GM19324 (cell line): ENCODE data around the gene TNS2.
A peak's percentile ranks its signal among the peaks of the same experiment; 100 is the strongest.
"Not testable (repeated sequence)": the region's sequence is repeated elsewhere in the genome, so short reads cannot be mapped to it uniquely, and the experiment has no call there.

Source experiments
- ATAC-seq: cut with Tn5 transposase; IDR thresholded peaks from one replicate; pipeline ENCODE4 v1.9.1; 2021; ENCODE audit warnings: mild to moderate bottlenecking, moderate library complexity; ENCODE audit not compliant: unreplicated experiment, low FRiP score

TNS2 gene, protein sequence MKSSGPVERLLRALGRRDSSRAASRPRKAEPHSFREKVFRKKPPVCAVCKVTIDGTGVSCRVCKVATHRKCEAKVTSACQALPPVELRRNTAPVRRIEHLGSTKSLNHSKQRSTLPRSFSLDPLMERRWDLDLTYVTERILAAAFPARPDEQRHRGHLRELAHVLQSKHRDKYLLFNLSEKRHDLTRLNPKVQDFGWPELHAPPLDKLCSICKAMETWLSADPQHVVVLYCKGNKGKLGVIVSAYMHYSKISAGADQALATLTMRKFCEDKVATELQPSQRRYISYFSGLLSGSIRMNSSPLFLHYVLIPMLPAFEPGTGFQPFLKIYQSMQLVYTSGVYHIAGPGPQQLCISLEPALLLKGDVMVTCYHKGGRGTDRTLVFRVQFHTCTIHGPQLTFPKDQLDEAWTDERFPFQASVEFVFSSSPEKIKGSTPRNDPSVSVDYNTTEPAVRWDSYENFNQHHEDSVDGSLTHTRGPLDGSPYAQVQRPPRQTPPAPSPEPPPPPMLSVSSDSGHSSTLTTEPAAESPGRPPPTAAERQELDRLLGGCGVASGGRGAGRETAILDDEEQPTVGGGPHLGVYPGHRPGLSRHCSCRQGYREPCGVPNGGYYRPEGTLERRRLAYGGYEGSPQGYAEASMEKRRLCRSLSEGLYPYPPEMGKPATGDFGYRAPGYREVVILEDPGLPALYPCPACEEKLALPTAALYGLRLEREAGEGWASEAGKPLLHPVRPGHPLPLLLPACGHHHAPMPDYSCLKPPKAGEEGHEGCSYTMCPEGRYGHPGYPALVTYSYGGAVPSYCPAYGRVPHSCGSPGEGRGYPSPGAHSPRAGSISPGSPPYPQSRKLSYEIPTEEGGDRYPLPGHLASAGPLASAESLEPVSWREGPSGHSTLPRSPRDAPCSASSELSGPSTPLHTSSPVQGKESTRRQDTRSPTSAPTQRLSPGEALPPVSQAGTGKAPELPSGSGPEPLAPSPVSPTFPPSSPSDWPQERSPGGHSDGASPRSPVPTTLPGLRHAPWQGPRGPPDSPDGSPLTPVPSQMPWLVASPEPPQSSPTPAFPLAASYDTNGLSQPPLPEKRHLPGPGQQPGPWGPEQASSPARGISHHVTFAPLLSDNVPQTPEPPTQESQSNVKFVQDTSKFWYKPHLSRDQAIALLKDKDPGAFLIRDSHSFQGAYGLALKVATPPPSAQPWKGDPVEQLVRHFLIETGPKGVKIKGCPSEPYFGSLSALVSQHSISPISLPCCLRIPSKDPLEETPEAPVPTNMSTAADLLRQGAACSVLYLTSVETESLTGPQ (N-terminal part only)

DNA sequence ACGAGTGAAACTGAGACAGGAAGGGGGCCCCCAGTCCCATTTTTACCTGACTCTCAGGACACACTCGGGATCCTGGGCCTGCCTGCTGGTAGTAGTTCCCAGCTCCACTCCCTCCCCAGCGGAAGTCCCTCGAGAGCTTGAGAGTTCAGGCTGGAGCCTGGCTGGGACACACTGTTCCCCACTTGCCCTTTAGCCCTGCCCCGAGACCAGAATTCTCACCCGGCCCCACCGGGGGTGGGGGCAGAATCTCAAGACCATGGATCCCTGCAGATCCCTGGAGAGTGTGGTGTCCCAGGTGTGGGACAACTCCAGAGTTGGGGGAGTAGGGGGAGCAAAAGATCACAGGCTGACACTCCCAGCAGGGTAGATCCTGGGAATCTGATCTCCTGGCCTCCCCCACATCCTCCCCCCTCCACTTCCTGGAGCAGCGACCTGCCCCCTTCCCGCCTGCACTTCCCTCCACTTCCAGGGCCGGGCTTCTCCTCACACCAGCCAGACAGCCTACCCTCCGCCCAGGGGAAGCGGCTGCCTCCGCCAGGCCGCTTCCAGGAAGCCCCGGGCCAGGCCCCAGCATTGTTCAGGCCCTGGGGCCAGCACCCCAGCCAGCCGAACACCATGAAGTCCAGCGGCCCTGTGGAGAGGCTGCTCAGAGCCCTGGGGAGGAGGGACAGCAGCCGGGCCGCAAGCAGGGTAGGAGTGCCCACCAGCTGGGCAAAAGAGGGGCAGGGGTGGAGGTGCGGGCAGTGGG, at the start of gene TNS2:
Gene TNS2, plus strand, starts transcription at position 495 of the 748 bp plus-strand sequence. Its CDS starts 121 bp downstream, at position 616.
- ATAC-seq: no peak

DNA sequence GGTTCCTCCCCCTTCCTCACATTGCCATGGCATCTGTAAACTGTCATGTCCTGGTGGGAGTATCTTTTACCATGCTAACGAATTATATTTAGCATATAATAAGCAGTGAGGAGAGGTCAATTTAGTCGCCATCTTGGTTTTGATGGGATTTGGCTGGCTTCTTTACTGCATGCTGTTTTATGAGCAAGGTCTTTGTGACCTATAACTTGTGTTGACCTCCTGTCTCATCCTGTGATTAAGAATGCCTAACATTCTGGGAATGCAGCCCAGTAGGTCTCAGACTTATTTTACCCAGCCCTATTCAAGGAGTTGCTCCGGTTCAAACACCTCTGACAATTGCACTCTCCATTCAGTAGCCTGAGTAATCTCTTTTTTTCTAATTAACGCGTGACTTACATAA, 45.7 kb upstream of the TNS2 start:
- ATAC-seq: no peak

DNA sequence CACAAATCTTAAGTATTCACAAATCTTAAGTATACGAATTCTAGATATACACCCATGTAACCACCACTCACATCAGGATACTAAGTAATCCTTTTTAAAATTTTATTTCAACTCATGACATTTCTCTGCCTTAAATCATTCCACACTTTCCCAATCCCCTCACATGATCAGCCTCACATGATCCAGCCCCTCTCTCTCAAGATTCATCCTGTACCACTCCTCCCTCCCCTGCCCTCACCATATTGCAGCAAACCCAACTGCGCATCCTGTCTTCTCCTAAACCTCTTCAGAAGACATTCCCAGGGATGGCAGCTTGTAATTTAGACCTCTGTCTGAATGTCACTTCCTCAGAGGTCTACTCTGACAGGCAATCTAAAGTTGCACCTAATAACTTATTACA, 45.3 kb upstream of the TNS2 start:
- ATAC-seq: no peak

DNA sequence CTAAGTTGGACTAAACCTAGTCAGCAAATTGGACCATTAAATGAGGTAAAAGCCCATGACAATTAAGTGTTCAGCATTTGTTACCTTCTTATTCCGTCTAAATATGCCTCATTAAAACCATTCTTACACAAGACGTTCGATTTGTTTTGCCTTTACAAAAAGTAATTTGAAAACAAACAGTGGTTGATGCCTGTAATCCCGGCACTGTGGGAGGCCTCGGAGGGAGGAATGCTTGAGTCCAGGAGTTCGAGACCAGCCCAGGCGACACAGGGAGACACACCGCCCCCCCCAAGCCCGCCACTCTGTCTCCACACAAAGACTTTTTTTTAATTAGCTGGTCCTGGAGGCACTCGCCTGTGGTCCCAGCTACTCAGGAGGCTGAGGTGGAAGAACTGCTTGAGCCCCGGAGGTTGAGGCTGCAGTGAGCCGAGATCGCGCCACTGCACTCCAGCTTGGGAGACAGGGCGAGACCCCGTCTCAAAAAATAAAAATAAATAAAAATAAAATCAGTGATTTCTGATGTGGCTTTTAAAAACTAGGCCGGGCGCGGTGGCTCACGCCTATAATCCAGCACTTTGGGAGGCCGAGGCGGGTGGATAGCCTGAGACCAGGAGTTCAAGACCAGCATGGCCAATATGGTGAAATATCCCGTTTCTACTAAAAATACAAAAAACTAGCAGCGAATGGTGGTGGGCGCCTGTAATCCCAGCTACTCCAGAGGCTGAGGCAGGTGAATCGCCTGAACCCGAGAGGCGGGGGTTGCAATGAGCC, 44.5 kb upstream of the TNS2 start:
- ATAC-seq: no peak

DNA sequence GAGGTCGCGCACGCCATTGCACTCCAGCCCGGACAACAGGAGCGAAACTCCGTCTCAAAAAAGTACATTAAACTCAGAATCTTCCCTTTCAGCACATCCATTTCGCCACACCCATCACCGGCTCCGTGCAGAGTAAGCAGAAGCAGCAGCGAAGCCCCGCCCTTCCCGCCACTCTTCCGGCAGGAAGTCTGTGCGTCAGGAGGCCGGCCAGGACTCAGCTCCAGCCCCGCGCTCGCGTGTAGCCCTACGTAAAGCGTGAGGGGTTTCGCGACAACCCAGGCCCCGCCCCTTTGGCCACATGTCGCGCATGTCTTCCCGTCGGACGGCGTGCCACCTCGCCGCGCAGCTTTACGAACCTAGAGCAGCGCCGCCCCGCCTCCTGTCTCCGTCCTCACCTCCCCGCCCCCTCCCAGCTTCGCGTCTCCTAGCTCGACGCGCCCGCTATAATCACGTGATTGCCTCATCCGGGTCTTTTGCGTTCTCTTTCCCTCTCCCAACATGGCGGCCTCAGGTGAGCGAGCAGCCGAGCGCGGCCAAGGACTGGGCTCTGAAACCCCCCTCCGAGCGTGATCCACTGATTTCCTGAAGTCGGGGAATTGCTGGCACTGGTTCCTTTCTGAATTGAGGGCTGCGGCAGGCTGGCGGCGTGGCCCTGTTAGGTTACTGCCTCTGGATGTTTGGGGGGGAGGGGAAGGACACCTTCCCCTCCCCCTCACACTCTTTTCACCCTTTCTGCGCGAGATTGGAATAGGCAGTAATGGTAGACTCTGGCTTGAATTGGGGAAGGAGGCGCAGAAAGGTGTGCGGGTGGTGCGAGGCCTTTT, 43.7 kb upstream of the TNS2 start, which contains the start of gene EIF4B:
Gene EIF4B, plus strand, starts transcription at position 471 of the 824 bp plus-strand sequence. Its CDS starts 28 bp downstream, at position 499.
- ATAC-seq: peak; percentile 91

DNA sequence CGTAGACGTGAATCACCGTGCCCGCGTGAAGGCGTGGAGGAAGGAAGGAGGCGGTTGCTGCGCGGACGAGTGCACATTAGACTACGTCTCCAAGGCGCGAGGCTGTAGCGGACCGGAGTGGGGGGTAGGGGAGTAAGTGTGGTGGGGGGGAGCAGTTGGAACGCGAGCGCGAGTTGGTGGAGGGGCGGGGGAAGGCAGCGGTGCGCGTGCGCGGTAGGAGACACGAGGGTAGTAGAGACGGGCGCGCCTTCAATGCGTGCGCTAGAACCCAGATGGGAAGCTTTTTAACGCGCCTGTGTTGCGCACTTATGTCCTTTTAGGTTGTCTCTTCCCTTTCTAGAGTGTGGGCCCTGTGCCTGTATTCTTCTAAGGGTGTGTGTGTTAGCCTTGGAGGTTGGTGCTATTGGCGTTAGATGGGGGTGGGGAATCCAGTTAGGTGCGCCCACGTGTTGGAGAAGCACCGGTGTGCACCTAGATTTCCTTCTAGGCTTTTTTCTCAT, 43.0 kb upstream of the TNS2 start:
- no peak for ATAC-seq

DNA sequence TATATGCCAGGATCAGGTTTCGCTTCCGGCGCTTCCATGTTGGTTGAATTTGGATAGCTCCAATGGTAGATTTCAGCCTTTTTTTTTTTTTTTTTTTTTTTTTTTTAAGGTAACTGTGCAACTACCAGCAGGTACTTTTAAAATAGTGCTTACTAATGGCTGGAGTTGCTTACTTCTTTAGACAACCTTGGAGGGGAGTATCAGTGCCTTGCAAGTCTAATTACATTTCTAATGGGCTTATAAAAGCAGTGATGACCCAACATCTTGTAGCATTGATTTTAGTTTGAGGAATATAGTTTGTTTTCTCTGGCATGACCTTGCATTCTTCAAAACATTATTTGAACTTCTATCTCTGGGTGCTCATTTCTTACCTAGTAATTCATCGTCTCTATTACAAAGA, 42.5 kb upstream of the TNS2 start:
- no peak for ATAC-seq

DNA sequence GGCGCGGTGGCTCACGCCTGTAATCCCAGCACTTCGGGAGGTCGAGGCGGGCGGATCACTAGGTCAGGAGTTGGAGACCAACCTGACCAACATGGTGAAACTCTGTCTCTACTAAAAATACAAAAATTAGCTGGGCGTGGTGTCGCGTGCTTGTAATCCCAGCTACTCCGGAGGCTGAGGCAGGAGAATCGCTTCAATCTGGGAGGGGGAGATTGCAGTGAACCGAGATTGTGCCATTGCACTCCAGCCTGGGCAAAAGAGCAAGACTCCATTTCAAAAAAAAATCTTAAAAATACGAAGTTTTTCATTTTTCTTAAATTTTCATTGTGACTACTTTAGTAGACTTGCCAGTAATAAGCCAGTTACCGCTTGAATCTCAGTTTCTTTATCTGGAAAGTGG, 41.1 kb upstream of the TNS2 start:
- not testable (repeated sequence) for ATAC-seq

DNA sequence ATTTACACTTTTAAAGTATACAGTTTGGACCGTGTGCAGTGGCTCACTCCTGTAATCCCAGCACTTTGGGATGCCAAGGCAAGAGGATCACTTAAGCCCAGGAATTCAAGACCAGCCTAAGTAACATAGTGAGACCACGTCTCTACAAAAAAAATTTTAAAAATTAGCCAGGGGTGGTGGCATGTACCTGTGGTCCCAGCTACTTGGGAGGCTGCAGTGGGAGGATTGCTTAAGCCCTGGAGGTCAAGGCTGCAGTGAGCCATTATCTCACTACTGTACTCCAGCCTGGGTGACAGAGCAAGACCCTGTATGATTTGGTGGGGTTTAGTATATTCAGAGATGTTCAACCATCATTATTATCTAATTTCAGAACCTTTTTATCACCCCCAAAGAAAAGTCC, 38.9 kb upstream of the TNS2 start:
- no peak for ATAC-seq

DNA sequence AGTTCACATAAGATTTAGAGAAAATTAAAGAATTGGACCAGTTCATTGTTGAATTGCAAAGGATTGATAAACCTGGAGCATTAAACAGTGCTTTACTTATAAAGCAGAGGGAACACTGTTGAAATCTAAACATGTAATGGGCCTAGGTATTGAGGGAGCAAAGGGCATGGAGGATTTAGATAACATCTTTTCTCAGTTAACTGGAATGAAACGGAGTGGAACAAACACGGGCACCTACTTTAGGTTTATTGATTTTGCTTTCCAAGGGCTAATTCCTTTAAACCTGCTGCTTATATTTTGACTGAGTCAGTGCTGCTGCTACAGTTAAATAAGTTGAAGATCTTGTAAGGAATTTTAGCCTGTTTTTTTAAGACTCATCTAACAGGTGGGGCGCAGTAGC, 38.0 kb upstream of the TNS2 start:
- no peak for ATAC-seq

DNA sequence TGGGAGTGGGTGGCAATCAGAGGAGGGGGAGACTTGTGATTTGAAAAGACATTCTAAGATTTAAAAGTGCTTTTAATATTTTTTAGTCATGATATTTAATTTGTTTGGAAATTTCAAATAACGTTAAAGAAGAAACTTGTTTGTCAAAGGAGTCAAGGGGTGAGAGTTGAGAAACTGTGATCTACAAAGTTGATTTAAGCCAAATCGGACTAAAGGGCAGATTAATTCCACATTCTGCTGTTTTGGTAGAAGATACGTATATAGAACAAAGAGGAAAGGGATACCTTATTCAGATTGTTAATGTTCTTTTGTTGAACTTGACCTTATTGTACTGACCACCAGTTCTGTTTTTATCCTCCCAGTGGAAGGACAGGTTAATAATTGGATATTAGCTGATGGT, 36.9 kb upstream of the TNS2 start:
- no peak for ATAC-seq

DNA sequence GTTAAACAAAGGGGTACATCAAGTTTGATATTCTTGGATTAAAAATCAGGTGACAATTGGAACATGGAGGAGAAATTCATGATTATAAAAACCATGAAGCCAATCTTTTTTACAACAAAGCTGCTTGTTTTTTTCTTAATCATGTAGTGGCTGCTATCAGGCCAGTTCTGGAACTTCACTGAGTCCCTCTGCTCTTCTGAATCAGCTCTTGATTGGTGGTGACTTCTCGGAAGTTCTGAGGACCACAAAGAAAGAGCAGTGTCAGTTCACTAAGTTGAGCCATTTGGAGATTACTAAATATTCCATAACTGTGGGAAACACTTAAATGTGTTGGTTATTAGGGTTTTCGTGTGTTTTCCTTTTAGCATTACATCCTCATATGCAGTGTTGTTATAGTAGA, 35.2 kb upstream of the TNS2 start:
- no peak for ATAC-seq

DNA sequence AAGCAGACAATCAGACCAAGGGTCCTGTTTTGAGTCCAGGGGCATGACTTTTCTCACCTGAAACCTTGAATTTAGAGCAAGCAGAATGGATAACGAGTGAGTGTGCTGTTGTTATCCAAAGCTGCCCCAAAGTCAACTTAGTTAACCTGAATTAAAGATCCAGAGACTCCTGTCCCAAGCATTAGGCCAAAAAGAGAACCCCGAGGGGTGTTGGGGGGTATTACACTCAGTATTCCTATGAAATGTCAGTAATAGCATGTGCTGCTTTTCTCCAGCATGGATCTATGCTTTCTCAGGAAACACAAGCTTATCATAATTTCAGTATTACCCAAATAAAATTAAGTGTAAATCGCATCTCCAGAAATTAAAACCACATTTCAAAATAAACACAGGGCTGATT, 24.6 kb upstream of the TNS2 start:
- no peak for ATAC-seq

DNA sequence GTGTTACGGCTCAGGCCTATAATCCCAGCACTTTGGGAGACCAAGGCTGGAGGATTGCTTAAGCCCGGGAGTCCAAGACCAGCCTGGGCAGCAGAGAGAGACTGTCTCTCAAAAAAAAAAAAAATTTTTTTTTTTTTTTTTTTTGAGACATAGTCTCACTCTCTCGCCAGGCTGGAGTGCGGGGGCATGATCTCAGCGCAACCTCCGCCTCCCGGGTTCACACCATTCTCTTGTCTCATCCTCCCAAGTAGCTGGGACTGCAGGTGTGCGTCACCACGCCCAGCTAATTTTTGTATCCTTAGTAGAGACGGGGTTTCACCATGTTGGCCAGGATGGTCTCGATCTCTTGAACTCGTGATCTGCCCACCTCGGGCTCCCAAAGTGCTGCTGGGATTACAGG, 22.9 kb upstream of the TNS2 start:
- ATAC-seq: not testable (repeated sequence)

DNA sequence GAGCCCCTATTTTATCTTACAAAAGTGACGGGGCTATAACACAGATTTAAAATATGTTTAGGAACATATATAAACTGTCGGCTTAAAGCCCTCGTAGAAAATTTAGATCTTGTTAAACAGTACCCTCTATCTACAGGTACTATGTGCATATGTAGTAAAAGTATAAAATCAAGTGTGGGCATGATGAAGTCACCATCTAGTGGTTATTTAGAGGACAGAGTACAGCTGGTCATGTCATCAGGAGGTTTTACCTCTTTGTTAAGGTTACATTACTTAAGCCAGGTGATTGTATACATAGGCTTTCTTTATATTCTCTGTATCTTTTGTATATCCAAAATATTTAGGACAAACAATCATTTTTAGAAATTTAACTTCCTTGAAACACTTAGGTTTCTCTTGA, 18.2 kb upstream of the TNS2 start:
- no peak for ATAC-seq

DNA sequence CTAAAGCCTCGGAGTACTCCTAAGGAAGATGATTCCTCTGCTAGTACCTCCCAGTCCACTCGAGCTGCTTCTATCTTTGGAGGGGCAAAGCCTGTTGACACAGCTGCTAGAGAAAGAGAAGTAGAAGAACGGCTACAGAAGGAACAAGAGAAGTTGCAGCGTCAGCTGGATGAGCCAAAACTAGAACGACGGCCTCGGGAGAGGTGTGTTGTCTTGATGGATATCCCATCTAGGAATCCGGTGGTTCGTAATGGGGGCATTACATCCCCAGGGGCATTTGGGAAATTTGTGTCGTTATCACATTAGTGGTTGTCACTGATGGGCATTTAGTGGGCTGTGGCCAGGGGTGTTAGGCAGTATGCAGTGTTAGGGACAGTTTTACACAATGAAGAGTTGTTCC, 16.0 kb upstream of the TNS2 start:
- ATAC-seq: not testable (repeated sequence)

DNA sequence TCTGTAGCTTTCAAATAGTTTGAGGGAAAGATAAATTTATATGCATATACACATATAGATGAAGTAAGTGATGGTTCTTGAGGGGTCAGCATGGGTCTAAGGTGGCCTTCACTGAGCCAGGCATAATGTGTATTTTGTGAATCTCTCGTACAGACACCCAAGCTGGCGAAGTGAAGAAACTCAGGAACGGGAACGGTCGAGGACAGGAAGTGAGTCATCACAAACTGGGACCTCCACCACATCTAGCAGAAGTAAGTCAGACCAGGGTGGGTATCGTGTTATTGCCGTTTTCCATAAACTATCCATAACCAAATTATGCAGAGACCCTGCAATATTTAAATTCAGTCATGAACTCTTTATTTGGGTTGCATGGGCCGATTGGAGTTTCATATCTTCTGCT, 15.4 kb upstream of the TNS2 start:
- ATAC-seq: no peak

DNA sequence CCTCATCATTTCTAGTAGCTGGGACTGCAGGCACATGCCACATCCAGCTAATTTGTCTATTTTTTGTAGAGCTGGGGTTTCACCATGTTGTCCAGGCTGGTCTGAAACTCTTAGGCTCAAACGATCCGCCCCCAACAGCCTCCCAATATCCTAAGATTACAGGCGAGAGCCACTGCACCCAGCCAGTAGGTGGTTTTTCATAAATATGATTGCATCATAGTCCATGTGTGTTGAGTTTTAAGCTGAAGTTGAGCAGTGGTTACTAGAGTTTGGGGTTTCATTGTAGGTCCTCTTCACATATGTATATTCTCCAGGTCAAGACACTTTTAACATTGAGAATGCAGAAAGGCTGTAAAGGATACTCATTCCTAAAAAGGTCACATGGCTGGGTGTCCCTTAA, 13.1 kb upstream of the TNS2 start:
- no peak for ATAC-seq
